Sciatic nerve (tissue), 2 donors: Measurements from ENCODE around the gene SCG5. TPM values are rescaled to one million over a fixed set of nuclear protein-coding genes. Genes with fewer than 3 reads are reported as not detected.
A peak's percentile ranks its signal among the peaks of the same experiment; 100 is the strongest.

Experiments
- ATAC-seq: fragments of 200-7000 bp; cut with Tn5 transposase; one replicate; pipeline ENCODE4 v1.9.1; 2020; ENCODE audit warnings: mild to moderate bottlenecking, moderate library complexity
- DNase-seq: peaks from one replicate; pipeline ENCODE4 v3.0.0-alpha.2; 2020; ENCODE audit warnings: low spot score
- intact Hi-C: fragments of 100-400 bp; cut with DNase I; formaldehyde crosslinking; loops from one replicate; pipeline ENCODE4 v1.14.2; 2022
- total RNA-seq: library from RNA; stranded (reverse); fragmentation: NEBNext Ultra II Directional; extraction: Animal tissue kit (Norgen Biotek cat#: 25700); gene quantifications from one replicate; pipeline ENCODE4 v1.2.1, GENCODE V29; 2021
- donor health status: DM: no; HTN: no; CAD: no.
- donor health status: DM: no; HTN: no; CAD: no.

The SCG5 gene
- total RNA-seq, 1 donor from 2014 or later = 2.5 TPM

DNA sequence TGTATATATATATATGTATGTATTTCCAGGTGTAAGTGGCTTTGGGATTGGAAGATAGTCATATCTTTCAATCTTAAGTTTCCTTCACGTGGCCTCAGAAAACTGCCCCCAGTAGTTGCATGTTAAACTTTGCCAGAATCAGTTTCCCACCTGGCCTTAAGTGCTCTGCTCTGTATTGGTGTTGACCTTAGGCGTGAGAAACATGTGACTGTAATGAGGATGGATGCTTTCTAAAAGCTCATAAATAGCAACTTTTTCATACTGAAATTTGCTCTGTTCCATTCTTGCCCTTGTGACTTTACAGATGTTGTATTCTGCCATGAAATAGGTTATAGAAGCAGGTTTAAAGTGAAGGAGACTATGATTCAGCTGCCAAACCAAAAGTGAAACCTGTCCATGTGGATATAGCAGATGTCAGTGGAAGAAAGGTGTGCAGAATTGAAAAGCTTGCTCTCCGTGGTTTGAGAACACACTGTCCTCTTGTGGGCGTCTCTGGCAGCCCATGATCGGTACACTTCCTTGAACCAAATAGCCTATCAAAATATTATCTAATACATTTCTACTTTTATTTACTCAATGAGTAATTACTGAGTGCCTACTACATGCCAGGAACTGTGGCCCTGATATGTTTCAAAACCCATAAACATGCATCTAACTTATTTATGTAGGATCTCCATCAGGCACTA lies 15.8 kb downstream of the SCG5 start:
- DNase-seq (no peak), ATAC-seq (no peak)
- intact Hi-C loops = loop anchor here (5.0 kb wide), 1 partner anchor 340 kb away; no protein-coding TSS in a partner anchor

DNA sequence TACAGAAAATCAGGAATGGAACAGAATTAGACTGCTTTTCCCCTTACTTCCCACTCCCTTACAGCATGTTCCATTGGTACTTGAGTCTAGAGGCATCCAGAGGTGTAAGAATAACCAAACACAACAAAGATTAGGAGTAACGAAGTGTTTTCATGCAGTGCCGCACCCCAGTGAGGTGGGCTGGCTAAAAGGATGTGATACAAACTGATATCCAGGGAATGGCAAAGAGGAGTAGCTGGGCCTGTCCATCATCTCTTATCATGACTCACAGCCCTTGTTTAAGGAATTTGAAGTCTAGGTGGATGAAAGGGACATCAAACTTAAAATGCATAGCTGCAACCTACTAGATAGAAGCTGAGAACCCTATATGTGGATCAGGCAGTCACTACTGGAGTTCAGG lies 16.4 kb downstream of the SCG5 start:
- intact Hi-C loops = loop anchor here (5.0 kb wide), 1 partner anchor 339 kb away; no protein-coding TSS in a partner anchor
- DNase-seq = no peak
- no peak for ATAC-seq

DNA sequence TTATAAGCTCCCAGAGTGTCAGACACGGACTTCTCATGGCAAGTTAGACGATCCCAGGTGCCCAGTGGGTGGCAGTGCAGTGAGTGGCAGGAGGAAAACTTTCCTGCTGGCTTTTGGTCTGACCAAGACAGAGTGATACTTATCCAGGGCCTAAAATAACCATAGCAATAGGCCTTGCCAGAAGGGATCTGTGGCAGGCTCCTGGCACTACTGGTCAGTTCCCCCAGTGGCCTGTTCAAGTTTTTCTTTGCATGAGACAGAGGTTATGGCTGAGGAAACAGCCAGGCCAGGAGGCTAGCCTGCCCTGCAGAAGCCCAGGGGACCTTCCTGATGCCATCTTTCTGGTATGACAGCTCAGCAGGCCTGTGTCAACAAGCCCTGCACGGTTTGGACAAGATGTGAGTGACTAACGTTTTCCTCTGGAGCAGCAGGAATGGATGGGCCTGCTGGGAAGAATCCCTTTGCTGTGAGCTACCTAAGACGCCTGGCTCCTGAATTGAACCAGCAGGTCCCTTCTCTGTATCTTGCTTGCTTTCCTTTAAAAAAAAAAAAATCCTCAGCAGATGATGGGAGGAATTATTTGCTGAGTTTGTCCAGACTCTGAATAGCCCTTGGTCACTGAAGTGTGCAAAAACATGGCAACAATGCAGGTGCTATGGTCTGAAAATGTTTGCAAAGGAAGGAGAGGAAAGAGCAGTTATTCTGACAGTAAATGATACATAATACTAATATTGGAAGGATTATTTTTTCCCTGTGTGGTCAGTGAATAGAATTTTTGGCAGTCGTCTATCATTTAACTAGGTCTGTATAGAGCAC lies 18.0 kb downstream of the SCG5 start:
- no peak for ATAC-seq
- intact Hi-C loops = loop anchor here (5.0 kb wide), 1 partner anchor 338 kb away; no protein-coding TSS in a partner anchor
- DNase-seq = no peak

DNA sequence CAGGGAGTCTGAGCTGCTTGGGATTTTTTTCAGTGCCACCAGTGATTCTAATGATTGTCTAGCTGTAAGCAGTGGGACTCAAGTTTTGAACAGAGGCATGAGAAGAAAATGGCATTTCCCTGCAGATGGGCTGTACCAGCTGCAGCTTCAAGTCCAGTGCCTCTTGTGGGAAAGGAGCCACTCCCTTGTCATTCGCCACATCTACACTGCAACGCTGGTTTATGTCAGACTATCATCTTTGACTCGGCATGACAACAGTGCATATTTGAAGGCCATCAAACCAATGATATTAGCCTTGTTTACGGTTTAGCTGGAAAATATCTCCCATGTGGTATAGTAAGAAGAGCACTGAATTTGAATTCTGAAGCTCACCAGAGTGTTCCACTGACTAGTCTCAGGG lies 22.2 kb downstream of the SCG5 start:
- intact Hi-C loops = no loop called here
- no peak for DNase-seq
- no peak for ATAC-seq

DNA sequence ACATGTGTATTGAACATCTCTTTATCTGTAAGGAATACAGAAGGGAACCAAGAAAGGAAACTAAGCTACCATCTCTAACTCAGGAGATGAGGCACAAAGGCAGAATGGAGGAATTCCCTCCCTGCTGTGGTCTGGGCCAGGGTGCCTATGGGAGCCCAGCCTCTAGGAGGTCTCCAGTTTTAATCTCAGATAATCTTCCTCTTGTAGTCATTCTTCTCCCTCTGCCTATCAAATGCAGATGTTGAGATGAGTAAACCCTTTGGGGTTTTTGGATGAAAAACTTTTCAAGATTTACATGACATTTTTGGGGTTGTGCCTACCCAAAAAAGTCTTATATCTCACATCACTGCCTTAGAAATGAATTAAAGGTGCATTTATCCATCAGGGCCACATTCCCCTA lies 23.3 kb downstream of the SCG5 start:
- ATAC-seq (no peak), DNase-seq (no peak)
- intact Hi-C loops = no loop called here

DNA sequence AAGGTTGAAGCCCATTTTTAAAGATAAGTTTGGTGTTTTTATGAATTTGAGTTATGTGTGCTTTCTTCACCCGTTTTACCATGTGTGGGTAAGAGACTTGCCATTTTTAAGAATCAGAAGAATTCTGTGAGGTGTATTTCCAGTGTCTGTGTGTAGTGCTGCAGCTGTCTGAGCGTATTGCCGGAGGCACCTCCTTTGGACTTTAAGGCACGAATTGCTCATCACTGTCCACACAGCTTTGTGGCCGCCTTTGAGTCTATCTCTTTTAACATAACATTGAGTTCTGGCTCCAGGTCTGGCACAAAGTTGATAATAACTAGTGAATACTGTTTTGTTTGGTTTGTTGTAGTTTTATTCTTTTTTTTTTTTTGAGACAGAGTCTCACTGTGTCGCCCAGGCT lies 25.8 kb downstream of the SCG5 start:
- no peak for ATAC-seq
- intact Hi-C loops = no loop called here

DNA sequence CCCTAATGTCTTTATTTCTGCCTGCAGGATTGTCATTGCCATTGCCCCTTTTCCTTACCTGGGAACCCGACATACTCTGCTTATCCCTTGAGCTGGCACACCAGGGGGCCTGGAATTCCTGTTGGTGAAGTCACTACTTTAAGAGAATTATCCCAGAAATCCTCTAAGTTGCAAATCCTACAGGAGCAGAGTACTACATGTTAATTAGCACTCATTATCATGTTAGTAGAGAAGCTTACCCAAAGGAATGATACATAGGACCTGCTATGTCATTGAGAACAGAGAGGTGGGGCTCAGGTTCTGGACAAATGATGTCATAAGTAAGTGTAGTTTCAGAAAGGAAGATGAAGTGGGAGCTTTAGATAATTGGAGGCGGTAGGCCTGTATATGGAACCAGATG lies 27.4 kb downstream of the SCG5 start:
- intact Hi-C loops = no loop called here
- no peak for ATAC-seq
- DNase-seq = no peak

More for the DNA sequence above, 25.8 kb downstream of the SCG5 start:
- no peak for DNase-seq

DNA sequence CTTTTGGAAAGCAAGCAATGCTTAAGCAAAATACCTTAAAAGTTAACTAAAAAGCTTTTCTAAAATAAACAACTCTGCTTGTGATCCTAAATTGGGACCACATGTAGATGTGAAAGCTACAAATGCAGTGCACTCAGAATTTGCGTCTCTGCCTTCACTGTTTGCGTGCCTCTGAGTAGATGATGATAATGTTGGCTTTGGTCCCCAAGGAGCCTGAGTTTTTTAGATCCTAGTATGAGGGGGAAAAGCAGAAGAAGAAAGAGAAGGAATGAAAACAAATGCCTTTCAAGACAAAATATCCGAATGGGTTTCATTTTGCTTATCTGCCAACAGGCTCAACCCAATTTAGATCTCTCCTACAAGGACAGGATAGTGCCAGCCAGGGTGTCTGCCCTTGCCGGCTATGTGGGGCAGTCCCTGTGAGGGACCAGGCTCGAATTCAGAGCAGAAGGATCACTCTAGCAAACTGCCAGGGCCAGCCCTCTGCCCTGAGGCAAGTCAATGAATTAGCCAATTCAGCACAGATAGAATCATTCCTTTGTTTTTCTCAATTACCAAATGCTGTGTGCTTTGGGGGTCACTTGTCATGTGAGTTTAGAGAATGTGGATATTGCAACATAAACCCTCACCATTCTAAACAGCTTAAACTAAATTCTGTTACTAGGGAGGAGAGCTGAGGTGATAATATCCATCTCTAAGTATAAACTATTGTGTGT lies 28.5 kb downstream of the SCG5 start:
- intact Hi-C loops = no loop called here
- DNase-seq = peak; percentile 78
- ATAC-seq = peak; percentile 97

DNA sequence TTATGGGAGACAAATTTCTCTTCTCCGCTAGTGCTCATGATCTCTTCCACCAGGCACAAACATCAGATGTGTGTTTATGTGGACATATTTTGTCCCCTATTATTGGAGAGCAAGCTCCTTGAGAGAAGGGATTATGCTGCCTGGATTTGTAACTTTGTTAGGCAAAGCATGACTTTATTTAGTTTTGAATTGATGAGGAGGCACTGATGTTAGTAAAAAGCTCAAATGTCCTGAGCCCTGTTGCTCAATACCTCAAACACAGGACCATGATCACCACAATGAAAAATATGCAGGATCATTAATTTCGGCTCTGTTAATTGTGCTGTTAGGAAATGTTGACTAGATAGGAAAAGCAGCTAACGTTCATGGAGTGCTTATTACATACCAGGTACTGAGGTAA lies 29.1 kb downstream of the SCG5 start:
- peak; percentile 53 for ATAC-seq
- no peak for DNase-seq
- intact Hi-C loops = no loop called here

DNA sequence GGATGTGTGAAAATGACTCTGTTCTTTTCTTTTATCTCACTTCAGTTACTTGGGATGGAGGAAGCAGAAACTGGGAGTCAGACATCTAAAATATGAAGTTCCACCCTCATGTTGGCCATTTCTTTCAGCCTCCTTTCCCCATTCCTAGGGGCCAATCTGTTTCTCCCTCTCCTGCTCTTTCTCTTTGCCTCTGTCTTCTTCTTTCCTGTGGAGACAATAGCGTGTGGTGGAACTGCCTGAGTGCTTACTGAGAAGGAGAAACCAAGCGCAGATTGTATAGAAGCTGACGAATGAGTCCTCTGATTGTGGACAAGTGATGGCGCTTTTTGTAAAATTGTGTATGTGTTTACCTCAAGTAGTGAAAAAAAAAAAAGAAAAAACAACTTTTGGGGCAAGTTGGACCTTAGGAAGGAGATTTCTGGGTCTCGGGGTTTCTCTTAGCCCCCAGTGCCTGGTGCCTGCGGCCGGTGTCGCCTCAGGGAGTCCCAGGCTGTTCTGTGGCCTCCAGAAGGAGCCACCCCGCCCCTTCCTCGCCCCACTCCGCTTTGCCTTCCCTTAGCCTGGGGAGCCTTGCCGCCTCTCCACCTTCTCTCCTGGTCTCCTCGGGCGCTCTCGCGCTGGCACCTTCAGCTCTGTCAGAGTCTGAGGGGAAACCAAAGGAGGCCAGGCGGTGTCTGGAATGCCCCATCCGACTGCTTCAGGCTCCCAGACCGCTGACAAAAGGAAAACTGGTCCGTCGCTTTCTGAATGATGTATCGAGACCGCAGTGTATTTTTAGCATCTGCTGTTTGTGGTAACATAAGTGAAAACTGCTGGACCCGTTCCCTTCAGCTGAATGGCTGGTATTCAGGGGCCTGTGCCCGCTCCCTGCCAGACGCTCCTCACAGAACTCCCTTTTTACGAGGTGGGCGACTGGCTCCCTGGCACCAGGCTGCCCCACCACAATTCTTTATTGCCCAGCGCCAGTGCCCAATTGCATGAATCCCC lies 30.1 kb downstream of the SCG5 start:
- DNase-seq (no peak), ATAC-seq (no peak)
- intact Hi-C loops = no loop called here

DNA sequence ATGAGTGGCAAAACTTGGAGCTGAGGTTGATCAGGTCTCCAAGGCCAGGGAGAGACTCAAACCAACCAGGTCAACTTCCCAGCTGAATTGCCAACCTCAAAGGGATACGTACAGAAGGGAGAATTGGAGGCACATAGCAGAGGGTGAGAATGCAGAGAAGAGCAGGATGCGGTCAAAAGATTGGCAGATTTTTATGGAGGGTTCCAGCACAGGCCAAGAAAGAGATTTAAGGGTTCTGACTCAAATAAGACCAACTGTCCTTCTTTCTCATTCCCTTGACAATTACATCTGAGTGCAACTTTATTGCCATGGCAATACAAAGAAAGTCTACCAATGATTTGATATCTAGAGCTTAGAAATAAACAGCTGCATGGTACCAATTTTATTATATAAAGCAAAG lies 33.2 kb downstream of the SCG5 start:
- no peak for ATAC-seq
- no peak for DNase-seq
- intact Hi-C loops = no loop called here

DNA sequence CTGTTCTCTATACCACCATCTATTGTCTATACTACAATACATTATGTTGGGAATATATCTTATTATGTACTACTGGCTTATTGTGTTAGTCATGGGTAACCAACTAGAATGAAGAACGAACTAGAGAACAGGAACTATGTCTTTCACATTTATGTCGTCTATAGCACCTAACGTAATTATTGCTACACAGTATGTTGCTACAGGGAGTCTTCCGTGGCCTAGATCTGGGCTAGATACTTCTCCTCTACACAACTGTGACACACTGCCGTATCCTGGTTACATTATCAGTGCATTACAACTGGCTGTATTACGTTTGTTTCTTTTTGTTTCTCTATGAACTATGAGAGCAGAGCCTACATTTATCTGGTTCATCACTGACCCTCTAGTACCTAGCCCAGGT lies 34.0 kb downstream of the SCG5 start:
- ATAC-seq (no peak), DNase-seq (no peak)
- intact Hi-C loops = no loop called here

DNA sequence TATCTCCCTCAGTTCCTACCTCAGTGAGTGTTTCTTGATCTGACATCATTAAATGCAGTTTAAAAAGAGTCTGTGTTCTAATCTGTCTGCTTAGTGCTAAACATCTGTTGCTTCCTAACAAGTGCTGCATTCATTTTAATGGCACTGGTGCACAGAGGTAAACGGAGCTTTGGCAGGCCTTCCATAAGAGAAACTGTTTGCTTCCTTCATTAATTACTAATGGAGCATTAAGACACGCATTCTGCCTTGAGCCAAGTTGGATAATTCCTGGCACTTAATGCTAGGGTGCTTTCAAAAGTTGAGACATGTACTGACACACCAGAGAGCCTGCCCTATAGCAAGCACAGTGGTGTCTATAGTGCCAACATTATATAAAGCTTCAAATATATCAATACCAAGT lies 34.7 kb downstream of the SCG5 start:
- ATAC-seq = peak; percentile 73
- intact Hi-C loops = no loop called here
- DNase-seq = no peak

DNA sequence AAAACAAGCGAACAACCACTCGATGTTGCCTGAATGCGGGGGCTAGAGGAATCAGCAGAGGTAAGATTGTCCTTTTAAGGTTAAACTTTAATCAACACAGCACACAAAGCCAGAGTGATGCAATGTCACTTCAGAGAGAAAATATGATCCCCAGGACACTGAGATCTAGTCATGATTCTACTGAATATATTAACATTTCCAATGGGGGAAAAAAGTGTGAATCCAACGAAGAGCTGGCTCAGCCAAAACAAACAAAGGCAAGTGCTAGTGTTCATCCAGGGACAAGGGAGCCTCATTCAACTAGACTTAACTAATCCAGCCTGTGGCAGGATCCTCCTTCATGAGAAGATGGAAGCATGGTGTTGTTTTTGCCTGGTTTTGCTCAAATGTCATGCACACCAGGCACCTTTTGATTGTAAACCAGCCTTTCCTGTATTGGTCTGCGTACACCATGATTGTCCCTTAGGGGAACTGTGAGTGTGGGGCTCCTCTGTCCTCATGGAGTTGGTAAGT lies 35.8 kb downstream of the SCG5 start:
- peak; percentile 89 for ATAC-seq
- no peak for DNase-seq
- intact Hi-C loops = no loop called here

DNA sequence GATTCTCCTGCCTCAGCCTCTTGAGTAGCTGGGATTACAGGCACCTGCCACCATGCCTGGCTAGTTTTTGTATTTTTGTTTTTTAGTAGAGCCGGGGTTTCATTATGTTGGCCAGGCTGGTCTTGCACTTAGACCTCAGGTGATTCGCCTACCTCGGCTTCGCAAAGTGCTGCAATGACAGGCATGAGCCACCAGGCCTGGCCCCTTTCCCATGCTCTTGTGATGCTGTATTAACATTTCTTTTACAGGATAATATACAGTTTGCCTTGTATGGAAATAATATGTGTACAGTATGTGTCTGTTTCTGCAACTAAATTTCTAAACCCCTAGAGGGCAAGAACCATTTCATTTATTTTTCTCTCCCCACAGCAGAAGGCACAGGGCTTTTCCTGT lies 37.8 kb downstream of the SCG5 start:
- intact Hi-C loops = no loop called here
- no peak for ATAC-seq
- no peak for DNase-seq

DNA sequence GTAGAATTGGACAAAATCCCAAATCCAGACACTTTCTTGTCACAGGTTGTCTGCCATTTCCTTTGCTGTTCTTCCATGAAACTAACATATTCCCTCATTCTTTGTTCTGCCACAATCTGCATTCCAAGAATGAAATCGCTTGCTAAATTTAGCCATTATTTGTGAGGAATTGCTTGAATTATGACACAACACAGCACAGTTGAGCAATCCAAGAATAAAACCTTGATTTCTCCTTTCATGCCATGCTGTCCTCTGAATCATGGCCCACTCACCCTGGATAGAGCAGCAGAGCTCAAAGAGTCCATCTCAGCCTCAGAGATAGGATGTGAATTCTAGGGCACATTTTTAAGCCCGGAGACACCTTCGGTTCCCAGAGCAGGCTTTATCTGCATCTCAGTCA lies 41.1 kb downstream of the SCG5 start:
- peak; percentile 75 for ATAC-seq
- no peak for DNase-seq
- intact Hi-C loops = no loop called here

DNA sequence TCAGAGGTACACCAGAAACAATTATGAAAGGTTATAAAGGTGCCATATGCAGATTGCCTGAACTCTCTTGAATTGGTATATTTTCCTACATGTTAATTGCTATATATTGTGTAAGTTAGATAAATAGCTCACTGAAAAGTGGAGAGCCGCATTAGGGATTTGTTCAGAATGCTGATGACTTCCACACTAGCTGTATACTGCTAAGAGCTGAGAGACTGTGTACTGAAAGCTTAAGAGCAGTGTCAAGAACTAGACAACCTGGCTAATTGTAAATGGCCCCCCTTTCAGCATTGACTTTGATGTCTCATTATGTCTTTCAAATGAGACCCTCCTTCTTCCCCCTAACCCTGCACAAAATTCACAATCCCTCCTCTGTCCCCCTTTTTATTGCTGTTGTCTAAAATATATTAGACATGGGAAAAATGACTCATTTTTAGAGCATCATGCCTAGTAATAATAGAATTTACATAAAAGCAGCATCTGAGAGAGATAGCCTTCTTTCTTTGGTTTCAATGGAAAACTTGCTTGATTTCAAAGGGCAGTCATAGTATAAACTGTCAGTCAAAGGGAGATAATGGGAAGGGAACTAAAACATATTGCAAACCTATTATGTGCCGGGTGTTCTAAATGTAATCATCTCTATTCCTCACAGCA lies 41.6 kb downstream of the SCG5 start:
- intact Hi-C loops = no loop called here
- DNase-seq = no peak
- no peak for ATAC-seq
